SU-DHL-6 (cell line): ENCODE data around the gene OSBPL7.

Experiments
- H2AFZ ChIP-seq: fragments of 200-600 bp; sonication (generic); 2 replicates; pipeline ENCODE4 v1.6.1; 2014; ENCODE audit warnings: low read depth, mild to moderate bottlenecking, moderate library complexity, mixed read lengths, antibody characterized with exemption, low read length; ENCODE audit not compliant: severe bottlenecking
- H3F3A ChIP-seq: fragments of 200-600 bp; shearing (Covaris generic); 2 replicates; pipeline ENCODE4 v1.6.0; 2016; ENCODE audit warnings: antibody characterized with exemption, mild to moderate bottlenecking; ENCODE audit not compliant: insufficient read depth
- H3K27ac ChIP-seq: fragments of 200-600 bp; sonication (generic); 2 replicates; pipeline ENCODE4 v1.5.1; 2016; ENCODE audit warnings: low read depth, mild to moderate bottlenecking, low read length, moderate library complexity, mixed read lengths
- H3K27me3 ChIP-seq: fragments of 200-600 bp; sonication (generic), shearing (Covaris generic); 2 replicates; pipeline ENCODE4 v1.6.0; 2014; ENCODE audit warnings: mild to moderate bottlenecking, low read length
- H3K36me3 ChIP-seq: fragments of 200-600 bp; sonication (generic); 2 replicates; pipeline ENCODE4 v1.6.1; 2014; ENCODE audit warnings: mild to moderate bottlenecking, low read length, mixed read lengths
- H3K4me2 ChIP-seq: fragments of 300-600, 200-600 bp; shearing (Covaris generic), sonication (generic); 2 replicates; pipeline ENCODE4 v1.6.0; 2014; ENCODE audit warnings: low read length, low read depth, mild to moderate bottlenecking; ENCODE audit not compliant: poor library complexity, severe bottlenecking
- H3K4me3 ChIP-seq: fragments of 200-600 bp; sonication (generic); 2 replicates; pipeline ENCODE4 v1.5.1; 2014; ENCODE audit warnings: antibody characterized with exemption, low read length, mild to moderate bottlenecking, mixed read lengths; ENCODE audit not compliant: insufficient read depth, poor library complexity, severe bottlenecking
- H3K79me2 ChIP-seq: fragments of 200-600 bp; sonication (generic); 2 replicates; pipeline ENCODE4 v1.6.1; 2014; ENCODE audit warnings: mild to moderate bottlenecking, low read length, moderate library complexity; ENCODE audit not compliant: insufficient read depth
- H3K9ac ChIP-seq: fragments of 200-600 bp; sonication (generic); 2 replicates; pipeline ENCODE4 v1.7.0; 2014; ENCODE audit warnings: mild to moderate bottlenecking, low read length
- H3K9me2 ChIP-seq: fragments of 200-600 bp; sonication (generic); replicated peaks from 2 replicates; pipeline ENCODE4 v1.6.1; 2014; ENCODE audit warnings: low read length; ENCODE audit not compliant: insufficient read depth
- H3K9me3 ChIP-seq: fragments of 200-600 bp; sonication (generic); 2 replicates; pipeline ENCODE4 v1.6.1; 2014; ENCODE audit warnings: low read length, mixed read lengths; ENCODE audit not compliant: insufficient read depth
- H4K20me1 ChIP-seq: fragments of 200-600 bp; sonication (generic); 2 replicates; pipeline ENCODE4 v1.6.1; 2014; ENCODE audit warnings: low read depth, mild to moderate bottlenecking, antibody characterized with exemption, low read length, moderate library complexity, mixed read lengths
- CTCF ChIP-seq: fragments of 200-600 bp; sonication (generic); IDR thresholded peaks from one replicate; pipeline ENCODE4 v1.5.1; 2017; ENCODE audit warnings: antibody characterized with exemption, mild to moderate bottlenecking, low read length, moderate library complexity; ENCODE audit not compliant: insufficient read depth, poor library complexity, severe bottlenecking
- EZH2phosphoT487 ChIP-seq: fragments of 200-600 bp; sonication (generic), shearing (Covaris generic); conservative IDR thresholded peaks from 2 replicates; pipeline ENCODE4 v1.6.1; 2018; ENCODE audit warnings: mild to moderate bottlenecking, antibody characterized with exemption, low read length, moderate library complexity, mixed read lengths

The OSBPL7 gene

GRCh38 chr17:47831003-47831933 is 9.7 kb upstream of the OSBPL7 start, which contains the start of the genes LRRC46 and MRPL10:
LRRC46 (plus strand) TSS chr17:47831670; CDS start chr17:47831990, 320 bp downstream.
MRPL10 (minus strand) TSS chr17:47831541; CDS start chr17:47831511, 30 bp downstream.
- H3K4me3 ChIP-seq, result peak within 1 kb of the TSS; percentile 82
- H3K27ac ChIP-seq, result peak within 1 kb of the TSS; percentile 23
- TF ChIP-seq EZH2phosphoT487 (no peak), CTCF (peak; percentile 36)
- peaks cover 14% of the 10 kb centered on the region for H3K79me2 ChIP-seq
- H2AFZ ChIP-seq, result peak within 1 kb of the TSS; percentile 83
- H3K9me2 ChIP-seq, result no peaks in the 10 kb centered on the region
- H4K20me1 ChIP-seq, result no peaks in the 10 kb centered on the region
- peak within 1 kb of the TSS; percentile 78 for H3K9ac ChIP-seq
- H3F3A ChIP-seq, result no peaks in the 10 kb centered on the region
- H3K36me3 ChIP-seq, result peaks cover 2% of the 10 kb centered on the region; the same call in 1 of the 2 replicates
- H3K9me3 ChIP-seq, result no peaks in the 10 kb centered on the region
- no peaks in the 10 kb centered on the region for H3K27me3 ChIP-seq
- peak within 1 kb of the TSS; percentile 99 for H3K4me2 ChIP-seq

- H3K79me2 ChIP-seq, result peaks cover 14% of the 10 kb centered on the region
- no peak overlapping the region for H3K27ac ChIP-seq
- H3K9me2 ChIP-seq, result no peaks in the 10 kb centered on the region
- peaks cover 2% of the 10 kb centered on the region; the same call in 1 of the 2 replicates for H3K36me3 ChIP-seq
- H3K9ac ChIP-seq, result peak overlapping the region; percentile 78
- peak overlapping the region; percentile 82 for H3K4me3 ChIP-seq
- no peaks in the 10 kb centered on the region for H4K20me1 ChIP-seq
- no peaks in the 10 kb centered on the region for H3K9me3 ChIP-seq
- H3K27me3 ChIP-seq, result no peaks in the 10 kb centered on the region
- no peaks in the 10 kb centered on the region for H3F3A ChIP-seq
- TF ChIP-seq EZH2phosphoT487, result no peak
- H3K4me2 ChIP-seq, result peak overlapping the region; percentile 99
- H2AFZ ChIP-seq, result no peak overlapping the region
Measured at GRCh38 chr17:47830396-47831002, 8.9 kb upstream of the OSBPL7 start.

GRCh38 chr17:47829870-47830269 is 8.3 kb upstream of the OSBPL7 start:
- TF ChIP-seq CTCF (no peak), EZH2phosphoT487 (no peak)
- H3F3A ChIP-seq, result no peaks in the 10 kb centered on the region
- no peaks in the 10 kb centered on the region for H3K27me3 ChIP-seq
- H3K4me3 ChIP-seq, result no peak overlapping the region
- H3K9ac ChIP-seq, result peak overlapping the region; percentile 78; the same call in 1 of the 2 replicates
- peaks cover 2% of the 10 kb centered on the region; the same call in 1 of the 2 replicates for H3K36me3 ChIP-seq
- no peaks in the 10 kb centered on the region for H4K20me1 ChIP-seq
- peaks cover 14% of the 10 kb centered on the region for H3K79me2 ChIP-seq
- H3K9me3 ChIP-seq, result no peaks in the 10 kb centered on the region
- H3K4me2 ChIP-seq, result peak overlapping the region; percentile 99
- no peaks in the 10 kb centered on the region for H3K9me2 ChIP-seq
- H2AFZ ChIP-seq, result no peak overlapping the region
- no peak overlapping the region for H3K27ac ChIP-seq
